Mucosa of descending colon (tissue), 3 donors: Measurements from ENCODE around the gene PAPPA2. TPM values are rescaled to one million over a fixed set of nuclear protein-coding genes. Genes with fewer than 3 reads are reported as not detected.

Experiments used
- ATAC-seq: fragments of 200-7000 bp; cut with Tn5 transposase; one replicate; pipeline ENCODE4 v1.9.1; 2020; ENCODE audit warnings: mild to moderate bottlenecking, moderate library complexity
- DNase-seq, 3 donors: peaks; one replicate each; pipeline ENCODE4 v3.0.0-alpha.2; 2020
- H3K36me3 ChIP-seq: fragments of 200-600 bp; one replicate; pipeline ENCODE4 v1.8.0; 2021; ENCODE audit warnings: low read depth, mild to moderate bottlenecking
- H3K4me1 ChIP-seq: fragments of 200-600 bp; one replicate; pipeline ENCODE4 v1.8.0; 2021; ENCODE audit warnings: low read depth, mild to moderate bottlenecking
- H3K4me3 ChIP-seq: fragments of 200-600 bp; one replicate; pipeline ENCODE4 v1.8.0; 2021; ENCODE audit warnings: mild to moderate bottlenecking
- H3K9me3 ChIP-seq: fragments of 200-600 bp; one replicate; pipeline ENCODE4 v1.8.0; 2021; ENCODE audit warnings: mild to moderate bottlenecking
- intact Hi-C, 2 donors: fragments of 100-400 bp; cut with DNase I in 1 of 2; cut with micrococcal nuclease in 1 of 2; formaldehyde crosslinking; loops; one replicate each; pipeline versions ENCODE4 v1.11.0 to v1.11.1; 2022; cut with DNase I, micrococcal nuclease
- total RNA-seq, 3 donors: library from RNA; stranded (reverse); fragmentation: NEBNext Ultra II Directional in 2 of 3; extraction: Animal tissue kit (Norgen Biotek cat#: 25700) in 2 of 3; gene quantifications; one replicate each; pipeline versions ENCODE4 v1.2.1 to v1.2.4, GENCODE V29; 2021 to 2023
- TF ChIP-seq, protein P1 (sequence below): fragments of 200-600 bp; IDR thresholded peaks from one replicate; pipeline ENCODE4 v1.8.0; 2022; ENCODE audit warnings: antibody characterized with exemption, mild to moderate bottlenecking
- donor health status: DM: no; HTN: no; CAD: no; lungs with moderate emphysema.
- donor health status: DM: no; HTN: no; CAD: no.
- donor health status: DM: no; HTN: yes; CAD: no.

Gene PAPPA2
- total RNA-seq, 3 donors from 2014 or later: 1.0 to 5.1 (median 1.1) TPM

DNA sequence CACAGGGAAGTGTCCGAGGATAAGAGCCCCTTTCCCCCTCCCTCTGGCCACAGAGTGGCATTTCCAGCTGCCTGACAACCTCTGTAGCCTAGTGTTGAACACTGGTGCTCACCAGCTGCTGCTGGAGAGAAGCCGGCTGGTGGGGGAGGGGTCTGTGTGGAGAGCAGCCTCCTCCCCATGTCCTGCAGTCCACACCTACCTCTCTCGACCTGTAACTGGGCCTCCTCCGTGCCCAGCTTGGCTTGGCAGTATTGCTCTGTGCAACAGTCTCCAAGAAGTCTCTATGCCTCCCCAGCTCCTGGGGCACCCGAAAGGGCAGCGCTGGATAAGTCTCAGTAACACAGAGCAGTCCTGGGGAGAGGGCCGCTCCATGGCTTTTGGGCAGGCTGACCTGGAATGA lies 17.0 kb downstream of the PAPPA2 start:
- intact Hi-C loops: no loop called here
- TF ChIP-seq, protein P1, sequence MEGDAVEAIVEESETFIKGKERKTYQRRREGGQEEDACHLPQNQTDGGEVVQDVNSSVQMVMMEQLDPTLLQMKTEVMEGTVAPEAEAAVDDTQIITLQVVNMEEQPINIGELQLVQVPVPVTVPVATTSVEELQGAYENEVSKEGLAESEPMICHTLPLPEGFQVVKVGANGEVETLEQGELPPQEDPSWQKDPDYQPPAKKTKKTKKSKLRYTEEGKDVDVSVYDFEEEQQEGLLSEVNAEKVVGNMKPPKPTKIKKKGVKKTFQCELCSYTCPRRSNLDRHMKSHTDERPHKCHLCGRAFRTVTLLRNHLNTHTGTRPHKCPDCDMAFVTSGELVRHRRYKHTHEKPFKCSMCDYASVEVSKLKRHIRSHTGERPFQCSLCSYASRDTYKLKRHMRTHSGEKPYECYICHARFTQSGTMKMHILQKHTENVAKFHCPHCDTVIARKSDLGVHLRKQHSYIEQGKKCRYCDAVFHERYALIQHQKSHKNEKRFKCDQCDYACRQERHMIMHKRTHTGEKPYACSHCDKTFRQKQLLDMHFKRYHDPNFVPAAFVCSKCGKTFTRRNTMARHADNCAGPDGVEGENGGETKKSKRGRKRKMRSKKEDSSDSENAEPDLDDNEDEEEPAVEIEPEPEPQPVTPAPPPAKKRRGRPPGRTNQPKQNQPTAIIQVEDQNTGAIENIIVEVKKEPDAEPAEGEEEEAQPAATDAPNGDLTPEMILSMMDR: no peak
- Histone ChIP-seq H3K9me3 (no peaks in the 10 kb centered on the region), H3K4me3 (no peak overlapping the region), H3K36me3 (no peaks in the 10 kb centered on the region), H3K4me1 (no peaks in the 10 kb centered on the region)
- ATAC-seq: no peak
- no peak for DNase-seq

DNA sequence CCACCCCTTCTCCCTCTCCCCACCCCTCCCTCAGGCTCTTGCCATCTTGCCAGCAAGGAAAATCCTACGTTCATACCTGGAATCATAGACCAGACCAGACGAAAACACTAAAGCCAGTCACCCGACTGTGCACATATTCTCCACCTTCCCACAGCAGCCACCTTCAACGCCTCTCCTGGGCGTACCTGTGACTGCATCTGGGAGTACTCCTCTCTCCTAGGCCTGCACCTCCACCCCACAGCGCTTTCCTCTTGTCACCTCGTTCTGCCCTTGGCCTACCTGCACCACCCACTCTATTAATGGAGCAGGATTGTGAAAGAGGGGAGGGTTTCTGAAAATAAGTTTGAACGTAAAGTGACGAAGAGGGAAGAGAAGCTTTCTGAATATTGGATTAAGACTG lies 17.8 kb downstream of the PAPPA2 start:
- Histone ChIP-seq H3K9me3 (no peaks in the 10 kb centered on the region), H3K4me3 (no peak overlapping the region), H3K4me1 (no peaks in the 10 kb centered on the region), H3K36me3 (no peaks in the 10 kb centered on the region)
- TF ChIP-seq, protein P1: no peak
- intact Hi-C loops: no loop called here
- ATAC-seq (no peak), DNase-seq (no peak)

DNA sequence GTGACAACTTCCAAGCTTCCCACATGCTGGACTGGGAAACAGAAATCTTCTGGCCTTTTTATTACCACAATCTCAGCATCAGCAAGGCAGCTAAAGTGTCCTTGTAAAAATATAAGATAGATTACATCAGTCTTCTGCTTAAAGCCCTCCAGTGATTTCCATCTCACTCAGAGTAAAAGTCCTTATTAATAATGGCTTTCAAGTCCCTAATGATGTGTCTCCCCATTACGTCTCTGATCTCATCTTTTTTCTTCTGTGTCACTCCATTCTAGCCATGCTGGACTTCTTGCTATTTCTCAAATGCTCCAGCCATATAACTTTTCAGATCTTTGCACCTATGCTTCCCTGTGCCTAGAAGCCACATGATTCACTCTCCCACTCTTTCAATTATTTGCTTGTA lies 22.1 kb downstream of the PAPPA2 start:
- Histone ChIP-seq H3K4me1 (no peaks in the 10 kb centered on the region), H3K4me3 (no peak overlapping the region), H3K9me3 (no peaks in the 10 kb centered on the region), H3K36me3 (no peaks in the 10 kb centered on the region)
- DNase-seq: no peak
- ATAC-seq: no peak
- intact Hi-C loops: no loop called here
- TF ChIP-seq, protein P1: no peak

DNA sequence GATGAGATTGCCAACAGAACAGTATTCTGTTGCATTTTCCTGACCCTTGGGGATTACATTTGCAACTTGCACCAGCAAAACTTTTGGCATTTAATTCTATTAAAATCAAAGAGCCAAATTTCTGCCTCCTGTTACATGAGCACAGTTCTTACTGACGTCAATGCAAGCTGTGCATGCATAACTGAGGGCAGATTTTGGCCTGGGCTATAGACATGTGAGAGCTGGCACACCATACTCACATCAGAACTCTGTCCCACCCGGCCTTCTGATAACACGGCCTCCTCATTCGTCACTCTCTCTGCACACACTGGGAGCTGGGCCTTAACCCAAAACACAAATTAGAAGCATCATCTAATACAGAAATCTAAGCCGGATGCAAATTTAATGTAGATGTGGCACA lies 31.5 kb downstream of the PAPPA2 start:
- intact Hi-C loops: no loop called here
- no peak overlapping the region for H3K4me3 ChIP-seq
- H3K36me3 ChIP-seq: no peaks in the 10 kb centered on the region
- no peaks in the 10 kb centered on the region for H3K9me3 ChIP-seq
- TF ChIP-seq, protein P1: no peak
- DNase-seq (no peak), ATAC-seq (no peak)
- H3K4me1 ChIP-seq: no peaks in the 10 kb centered on the region

DNA sequence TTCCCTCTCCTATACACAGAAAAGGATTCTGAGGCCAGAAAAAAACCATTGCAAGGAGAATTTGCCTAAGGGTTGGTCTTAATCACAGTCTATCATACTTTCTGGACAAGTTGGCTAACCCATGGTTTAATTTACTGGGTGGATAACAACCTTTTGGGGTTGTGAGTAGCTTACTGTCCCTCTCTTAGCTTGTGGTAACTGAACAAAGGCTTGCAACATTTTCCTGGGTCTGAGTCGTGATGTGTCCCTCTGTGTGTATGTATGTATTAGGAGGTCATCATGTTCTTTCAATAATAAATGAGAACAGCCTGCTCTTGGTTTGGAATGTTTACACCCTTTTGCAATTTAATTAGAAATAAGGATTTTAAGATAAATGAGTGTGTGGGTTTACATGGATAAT lies 36.7 kb downstream of the PAPPA2 start:
- Histone ChIP-seq H3K4me1 (no peaks in the 10 kb centered on the region), H3K4me3 (no peak overlapping the region), H3K36me3 (no peaks in the 10 kb centered on the region), H3K9me3 (no peaks in the 10 kb centered on the region)
- no peak for DNase-seq
- no peak for ATAC-seq
- intact Hi-C loops: no loop called here
- TF ChIP-seq, protein P1: no peak

DNA sequence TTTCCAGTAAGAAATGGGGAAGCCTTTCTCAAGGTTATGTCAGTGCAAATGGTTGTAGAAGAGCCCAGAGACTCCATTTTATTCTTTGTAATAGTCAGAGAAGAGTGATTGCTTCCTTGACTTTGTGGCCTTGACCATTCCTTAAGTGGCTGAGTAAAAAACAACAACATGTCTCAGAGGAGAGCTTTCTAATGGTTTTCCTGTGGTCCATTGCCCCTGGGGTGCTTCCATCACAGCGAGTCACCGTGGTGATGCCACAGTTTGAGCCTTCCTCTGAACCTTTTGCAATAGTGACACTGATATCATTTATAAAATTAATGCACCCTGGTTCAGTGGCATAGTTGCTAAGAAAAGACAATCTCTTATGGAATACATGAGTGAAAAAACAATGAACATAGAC lies 38.6 kb downstream of the PAPPA2 start:
- H3K9me3 ChIP-seq: no peaks in the 10 kb centered on the region
- TF ChIP-seq, protein P1: no peak
- ATAC-seq (no peak), DNase-seq (no peak)
- no peaks in the 10 kb centered on the region for H3K36me3 ChIP-seq
- H3K4me3 ChIP-seq: no peak overlapping the region
- intact Hi-C loops: no loop called here
- no peaks in the 10 kb centered on the region for H3K4me1 ChIP-seq
